Skeletal muscle tissue (tissue), 4 donors: Measurements from ENCODE around the gene RBCK1. TPM values are rescaled to one million over a fixed set of nuclear protein-coding genes. Genes with fewer than 3 reads are reported as not detected.

Experiments used
- H3K27ac ChIP-seq: one replicate; pipeline ENCODE4 v1.7.0; 2013; ENCODE audit warnings: mild to moderate bottlenecking, low read depth, low read length, inconsistent platforms
- H3K27me3 ChIP-seq, 3 donors: one replicate each; pipeline ENCODE4 v1.7.0; 2013; ENCODE audit warnings: low read length in 3 of 3; ENCODE audit not compliant: control insufficient read depth in 3 of 3, insufficient read depth in 3 of 3
- H3K36me3 ChIP-seq, 3 donors: one replicate each; pipeline ENCODE4 v1.7.0; 2013; ENCODE audit warnings: low read length in 3 of 3; ENCODE audit not compliant: control insufficient read depth in 3 of 3, insufficient read depth in 3 of 3
- H3K4me1 ChIP-seq, 3 donors: one replicate each; pipeline ENCODE4 v1.7.0; 2013; ENCODE audit warnings: low read length in 3 of 3, mild to moderate bottlenecking in 3 of 3; ENCODE audit not compliant: control insufficient read depth in 3 of 3, insufficient read depth in 3 of 3
- H3K4me3 ChIP-seq, 3 donors: one replicate each; pipeline ENCODE4 v1.7.0; 2013; ENCODE audit warnings: low read length in 3 of 3
- H3K9ac ChIP-seq, 3 donors: one replicate each; pipeline ENCODE4 v1.7.0; 2013; ENCODE audit warnings: low read length in 3 of 3, mild to moderate bottlenecking in 3 of 3, moderate library complexity in 2 of 3, low read depth in 1 of 3
- H3K9me3 ChIP-seq, 3 donors: one replicate each; pipeline ENCODE4 v1.7.0; 2013; ENCODE audit warnings: low read length in 3 of 3; ENCODE audit not compliant: control insufficient read depth in 3 of 3
- total RNA-seq: library from RNA; depleted of rRNA; stranded (reverse); fragments of >200 nt; gene quantifications from one replicate; pipeline ENCODE4 v1.2.3, GENCODE V29; 2014
- donor health status: Osteomylitis.

The RBCK1 gene
- total RNA-seq, 1 donor from 2014 or later = 29.2 TPM

DNA sequence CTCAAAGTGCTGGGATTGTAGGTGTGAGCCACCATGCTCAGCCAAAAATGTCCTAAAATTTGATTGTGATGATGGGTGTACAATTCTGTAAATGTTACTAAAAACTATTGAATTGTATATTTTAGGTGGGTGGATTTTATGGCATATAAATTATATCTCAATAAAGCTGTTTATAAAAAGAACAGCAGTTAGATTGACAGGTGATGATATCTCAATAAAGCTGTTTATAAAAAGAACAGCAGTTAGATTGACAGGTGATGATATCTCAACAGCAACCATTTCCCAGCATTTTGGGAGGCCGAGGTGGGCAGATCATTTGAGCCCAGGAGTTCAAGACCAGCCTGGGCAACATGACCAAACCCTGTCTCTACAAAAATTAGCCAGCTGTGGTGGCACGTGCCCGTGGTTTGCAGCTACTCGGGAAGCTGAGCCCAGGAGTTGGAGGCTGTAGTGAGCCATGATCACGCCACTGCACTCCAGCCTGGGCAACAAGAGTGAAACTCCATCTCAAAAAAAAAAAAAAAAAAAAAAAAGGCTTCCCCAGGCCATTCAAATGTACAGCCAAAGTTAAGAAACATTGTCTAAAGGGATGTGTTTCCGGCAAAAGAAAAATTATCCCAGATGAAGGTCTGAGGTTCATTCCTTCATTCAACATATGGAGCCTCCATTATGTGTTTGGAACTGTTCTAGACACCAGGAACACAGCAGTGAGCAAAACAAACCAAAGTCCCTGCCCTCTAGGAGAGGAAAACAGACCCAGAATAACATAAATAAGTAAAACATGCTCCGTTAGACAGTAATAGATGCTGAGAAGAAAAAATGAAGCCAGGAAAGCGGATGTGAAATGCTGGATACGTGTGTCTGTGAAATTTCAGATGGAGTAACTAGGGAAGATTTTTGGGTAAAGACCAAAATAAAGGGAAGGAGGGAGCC lies 1.6 kb upstream of the RBCK1 start:
- Histone ChIP-seq H3K4me3 (peak overlapping the region in 1 of 3 donors; percentile 83), H3K36me3 (peaks cover 2 to 9% (median 8%) of the 10 kb centered on the region in 3 donors), H3K4me1 (peaks cover 26 to 33% (median 29%) of the 10 kb centered on the region in 3 donors), H3K9ac (peak overlapping the region in 1 of 3 donors; percentile 77), H3K27ac (no peak overlapping the region), H3K9me3 (peaks cover 0 to 2% (median 0%) of the 10 kb centered on the region in 3 donors), H3K27me3 (no peaks in the 10 kb centered on the region)

DNA sequence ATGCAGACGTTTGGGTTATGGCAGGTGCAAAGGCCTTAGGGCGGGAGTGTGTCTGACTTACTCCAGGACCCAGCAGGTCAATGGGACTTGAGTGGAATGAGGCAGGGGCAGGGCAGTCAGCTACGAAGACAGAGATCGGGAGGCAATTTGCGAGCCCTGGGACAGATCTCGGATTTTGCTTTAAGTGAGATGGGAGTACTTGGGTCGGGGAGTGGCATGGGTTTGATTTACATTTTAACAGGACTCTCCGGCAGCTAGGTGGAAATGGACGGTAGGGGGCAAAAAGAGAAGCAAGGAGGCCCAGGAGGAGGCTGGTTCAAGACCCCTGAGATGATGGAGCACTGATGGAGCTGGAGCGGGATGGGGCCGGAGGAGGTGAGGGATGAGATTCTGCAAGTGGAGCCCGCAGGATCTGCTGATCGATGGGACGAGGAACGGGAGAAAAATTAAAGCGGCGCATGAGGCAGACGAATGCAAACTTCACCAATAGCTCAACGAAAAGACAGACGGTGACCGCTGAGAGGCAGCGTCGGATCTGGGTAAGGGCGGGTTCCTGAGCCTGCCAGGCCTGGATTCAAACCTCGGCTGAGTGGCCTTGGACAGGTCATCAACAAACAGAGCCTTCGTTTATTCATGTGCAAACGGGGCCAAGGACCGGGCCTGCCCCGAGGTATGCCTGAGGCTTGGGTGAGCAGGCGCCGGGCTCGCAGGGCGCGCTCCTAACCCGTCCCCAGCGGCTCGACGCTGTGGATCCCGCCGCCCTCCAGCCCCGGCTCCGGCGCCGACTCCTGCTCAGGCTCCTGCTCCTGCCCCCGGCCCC lies 756 bp upstream of the RBCK1 start:
- H3K36me3 ChIP-seq = peaks cover 2 to 11% (median 10%) of the 10 kb centered on the region in 3 donors
- H3K9me3 ChIP-seq = peaks cover 0 to 2% (median 0%) of the 10 kb centered on the region in 3 donors
- peak overlapping the region; percentile 80 to 83 (median 80) for H3K4me3 ChIP-seq
- no peaks in the 10 kb centered on the region for H3K27me3 ChIP-seq
- peaks cover 26 to 33% (median 29%) of the 10 kb centered on the region in 3 donors for H3K4me1 ChIP-seq
- peak overlapping the region; percentile 42 for H3K27ac ChIP-seq
- peak overlapping the region; percentile 68 to 77 (median 69) for H3K9ac ChIP-seq

DNA sequence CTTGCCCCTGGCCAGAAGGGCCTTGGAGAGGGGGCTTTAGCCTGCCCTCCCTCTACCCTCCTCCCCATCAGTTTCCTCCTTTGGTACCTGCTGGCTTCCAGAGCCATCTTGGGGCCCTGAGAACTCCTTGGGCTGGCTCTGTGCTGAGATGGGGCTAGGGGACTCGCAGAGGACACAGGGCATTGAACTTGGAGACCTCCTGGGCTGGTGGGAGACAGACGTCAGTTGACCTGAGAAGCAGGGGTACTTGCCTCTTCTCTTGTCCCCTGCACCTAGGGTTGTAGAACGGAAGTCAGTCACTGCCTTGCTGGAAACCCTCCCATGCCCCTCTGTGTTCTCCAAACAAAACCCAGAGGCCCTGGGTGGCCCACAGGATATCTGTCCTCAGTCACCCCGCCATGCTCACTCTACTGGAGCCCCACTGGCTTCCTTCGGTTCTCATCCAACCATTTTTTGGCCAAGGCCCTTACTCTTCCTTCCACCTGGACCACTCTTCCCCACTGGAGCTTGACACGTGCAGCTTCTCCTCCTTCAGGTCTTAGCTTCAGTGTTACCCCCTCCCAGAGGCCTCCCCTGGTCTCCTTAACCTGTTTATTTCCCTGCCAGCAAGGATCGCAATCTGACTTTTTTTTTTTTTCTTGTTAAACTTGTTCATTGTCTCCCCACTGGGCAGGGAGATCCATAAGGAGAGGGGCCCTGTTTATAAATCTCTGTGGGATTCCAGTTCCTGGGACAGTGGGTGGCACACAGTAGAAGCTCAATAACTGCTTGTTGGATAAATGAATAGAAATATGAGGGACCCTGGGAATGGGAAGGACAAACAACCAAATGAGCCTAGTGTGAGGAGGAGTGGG lies 971 bp downstream of the RBCK1 start:
- Histone ChIP-seq H3K4me1 (peaks cover 26 to 33% (median 29%) of the 10 kb centered on the region in 3 donors), H3K27me3 (no peaks in the 10 kb centered on the region), H3K4me3 (peak overlapping the region; percentile 85 to 98 (median 93)), H3K36me3 (peaks cover 2 to 14% (median 11%) of the 10 kb centered on the region in 3 donors), H3K9ac (peak overlapping the region; percentile 95 to 98 (median 96)), H3K27ac (peak overlapping the region; percentile 94), H3K9me3 (no peaks in the 10 kb centered on the region)

DNA sequence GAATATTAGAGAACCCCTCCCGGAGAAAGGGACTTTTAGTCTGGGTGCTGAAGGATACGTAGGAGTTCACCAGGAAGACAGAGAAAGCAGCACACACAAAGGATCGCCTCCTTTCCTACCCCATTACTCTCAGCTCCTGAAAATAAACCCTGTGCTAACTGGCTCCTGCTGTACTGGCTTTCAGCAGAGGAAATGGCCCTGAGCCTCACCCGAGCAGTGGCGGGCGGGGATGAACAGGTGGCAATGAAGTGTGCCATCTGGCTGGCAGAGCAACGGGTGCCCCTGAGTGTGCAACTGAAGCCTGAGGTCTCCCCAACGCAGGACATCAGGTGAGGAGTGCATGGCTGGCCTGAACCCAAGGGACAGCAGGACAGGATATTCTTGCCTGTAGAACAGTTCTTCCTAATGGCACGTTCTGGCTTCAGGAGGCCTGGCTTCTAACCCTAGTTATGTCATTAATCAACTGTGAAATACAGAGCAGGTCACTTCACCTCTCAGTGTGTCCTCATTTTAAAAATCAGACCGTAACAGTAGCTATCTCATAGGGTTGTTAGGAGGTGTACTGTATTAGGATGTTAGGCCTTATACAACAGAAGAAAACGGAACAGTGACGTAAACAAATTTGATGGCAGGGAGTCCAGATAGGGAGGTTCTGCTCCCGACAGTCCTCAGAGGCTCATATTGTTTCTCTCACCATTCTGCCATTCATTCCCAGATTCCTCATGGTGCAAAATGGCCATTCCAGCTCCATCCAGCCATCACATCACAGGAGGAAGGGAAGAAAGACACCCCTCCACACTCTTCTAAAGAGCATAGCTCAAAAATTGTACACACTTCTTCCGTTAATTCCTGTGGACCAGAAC lies 1.8 kb downstream of the RBCK1 start:
- Histone ChIP-seq H3K27ac (peak overlapping the region; percentile 94), H3K27me3 (no peaks in the 10 kb centered on the region), H3K36me3 (peaks cover 2 to 14% (median 11%) of the 10 kb centered on the region in 3 donors), H3K9ac (peak overlapping the region in 2 of 3 donors; percentile 8 to 98), H3K4me1 (peaks cover 26 to 33% (median 29%) of the 10 kb centered on the region in 3 donors), H3K9me3 (no peaks in the 10 kb centered on the region), H3K4me3 (peak overlapping the region in 2 of 3 donors; percentile 93 to 98)

DNA sequence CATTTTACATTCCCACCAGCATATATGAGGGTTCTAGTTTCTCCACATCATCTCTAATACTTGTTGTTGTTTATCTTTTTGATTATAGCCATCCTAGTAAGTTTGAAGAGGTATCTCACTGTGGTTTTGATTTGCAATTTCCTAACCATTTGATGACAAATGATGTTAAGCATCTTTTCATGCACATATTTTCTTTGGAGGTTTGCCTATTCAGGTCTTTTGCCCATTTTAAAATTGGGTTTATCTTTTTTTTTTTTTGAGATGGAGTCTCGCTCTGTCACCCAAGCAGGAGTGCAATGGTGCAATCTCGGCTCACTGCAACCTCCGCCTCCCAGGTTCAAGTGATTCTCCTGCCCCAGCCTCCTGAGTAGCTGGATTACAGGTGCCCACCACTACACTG lies 4.0 kb downstream of the RBCK1 start:
- Histone ChIP-seq H3K4me1 (peaks cover 23 to 42% (median 27%) of the 10 kb centered on the region in 3 donors), H3K4me3 (no peak overlapping the region), H3K27me3 (no peaks in the 10 kb centered on the region), H3K9ac (no peak overlapping the region), H3K9me3 (no peaks in the 10 kb centered on the region), H3K27ac (no peak overlapping the region), H3K36me3 (peaks cover 5 to 14% (median 11%) of the 10 kb centered on the region in 3 donors)

DNA sequence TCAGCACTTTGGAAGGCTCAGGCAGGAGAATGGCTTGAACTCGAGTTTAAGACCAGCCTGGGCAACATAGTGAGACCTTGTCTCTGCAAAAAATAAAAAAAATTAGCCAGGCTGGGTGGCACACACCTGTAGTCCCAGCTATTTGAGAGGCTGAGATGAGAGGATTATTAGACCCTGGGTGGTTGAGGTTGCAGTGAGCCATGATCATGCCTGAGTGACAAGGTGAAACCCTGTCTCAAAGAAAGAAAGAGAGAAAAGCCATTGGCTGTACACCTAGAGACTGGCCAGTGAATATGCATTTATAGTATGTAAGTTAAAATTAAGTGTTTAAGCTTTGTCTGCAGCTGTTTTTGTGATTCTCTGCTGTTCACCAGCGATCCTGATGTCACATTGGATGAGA lies 6.1 kb downstream of the RBCK1 start:
- Histone ChIP-seq H3K9ac (no peak overlapping the region), H3K4me1 (peaks cover 18 to 36% (median 23%) of the 10 kb centered on the region in 3 donors), H3K9me3 (no peaks in the 10 kb centered on the region), H3K27me3 (no peaks in the 10 kb centered on the region), H3K4me3 (no peak overlapping the region), H3K27ac (no peak overlapping the region), H3K36me3 (peaks cover 10 to 20% (median 14%) of the 10 kb centered on the region in 3 donors)

DNA sequence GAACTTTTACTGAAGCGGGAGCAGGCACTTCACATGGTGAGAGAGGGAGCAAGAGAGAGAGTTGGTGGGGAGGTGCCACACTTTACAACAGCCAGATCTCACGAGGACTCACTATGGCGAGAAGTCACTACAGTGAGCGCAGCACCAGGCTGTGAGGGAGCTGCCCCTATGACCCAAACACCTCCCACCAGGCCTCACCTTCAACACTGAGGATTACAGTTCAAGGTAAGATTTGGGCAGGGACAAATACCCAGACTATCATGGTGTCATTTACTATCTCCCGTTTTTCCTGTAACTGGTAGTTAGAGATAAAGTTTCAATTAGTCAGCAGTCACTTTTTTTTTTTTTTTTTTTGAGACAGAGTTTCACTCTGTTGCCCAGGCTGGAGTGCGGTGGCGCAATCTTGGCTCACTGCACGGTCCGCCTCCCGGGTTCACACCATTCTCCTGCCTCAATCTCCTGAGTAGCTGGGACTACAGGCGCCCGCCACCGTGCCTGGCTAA lies 7.8 kb downstream of the RBCK1 start:
- H3K4me1 ChIP-seq = peaks cover 3 to 21% (median 11%) of the 10 kb centered on the region in 3 donors
- H3K27me3 ChIP-seq = no peaks in the 10 kb centered on the region
- H3K36me3 ChIP-seq = peaks cover 17 to 26% (median 19%) of the 10 kb centered on the region in 3 donors
- H3K27ac ChIP-seq = peak overlapping the region; percentile 29
- no peak overlapping the region for H3K4me3 ChIP-seq
- H3K9ac ChIP-seq = no peak overlapping the region
- no peaks in the 10 kb centered on the region for H3K9me3 ChIP-seq

DNA sequence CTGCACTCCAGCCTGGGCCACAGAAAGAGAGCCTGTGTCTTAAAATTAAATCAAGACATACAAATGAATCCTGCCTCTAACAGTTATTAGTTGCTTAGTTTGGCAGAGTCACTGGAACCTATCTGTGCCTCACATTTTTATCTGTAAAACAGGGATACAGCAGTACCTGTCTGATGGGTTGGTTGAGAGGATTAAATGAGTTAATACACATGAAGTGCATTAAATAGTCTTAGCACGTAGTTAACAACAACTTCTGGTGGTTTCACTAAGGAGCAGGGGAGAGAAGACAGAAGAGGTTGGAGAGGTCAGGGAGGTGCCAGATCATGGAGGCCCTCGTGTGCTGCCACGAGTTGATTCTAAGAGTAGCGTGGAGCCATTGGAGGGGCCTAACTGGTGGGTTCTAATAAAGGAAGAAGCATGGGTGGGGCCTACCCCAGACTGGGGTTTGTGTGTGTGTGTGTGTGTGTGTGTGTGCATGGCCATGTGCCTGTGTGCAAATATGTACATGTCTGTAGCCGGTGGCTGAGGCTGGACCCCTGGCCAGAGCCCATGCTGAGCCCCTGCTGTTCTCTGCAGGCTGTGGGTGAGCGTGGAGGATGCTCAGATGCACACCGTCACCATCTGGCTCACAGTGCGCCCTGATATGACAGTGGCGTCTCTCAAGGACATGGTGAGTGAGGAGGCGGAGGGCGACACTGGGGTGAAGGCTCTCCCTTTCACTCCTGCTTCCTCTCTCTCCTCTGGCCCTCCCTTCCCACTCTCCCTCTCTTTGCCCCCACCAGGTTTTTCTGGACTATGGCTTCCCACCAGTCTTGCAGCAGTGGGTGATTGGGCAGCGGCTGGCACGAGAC lies 9.1 kb downstream of the RBCK1 start:
- peaks cover 26 to 32% (median 31%) of the 10 kb centered on the region in 3 donors for H3K36me3 ChIP-seq
- H3K4me3 ChIP-seq = no peak overlapping the region
- H3K9ac ChIP-seq = peak overlapping the region in 1 of 3 donors; percentile 33
- H3K9me3 ChIP-seq = no peaks in the 10 kb centered on the region
- H3K27ac ChIP-seq = no peak overlapping the region
- peaks cover 3 to 21% (median 11%) of the 10 kb centered on the region in 3 donors for H3K4me1 ChIP-seq
- no peaks in the 10 kb centered on the region for H3K27me3 ChIP-seq
